GM12878 (cell line): Measurements from ENCODE around the gene MEGF9. TPM values are rescaled to one million over a fixed set of nuclear protein-coding genes. Genes with fewer than 3 reads are reported as not detected.
A peak's percentile ranks its signal among the peaks of the same experiment; 100 is the strongest.

Experiments
- ATF2 ChIP-seq: IDR thresholded peaks from 2 replicates; pipeline ENCODE4 v1.6.1; 2012; ENCODE audit warnings: low read length, inconsistent platforms
- CREM ChIP-seq: IDR thresholded peaks from 2 replicates; pipeline ENCODE4 v1.6.1; 2014; ENCODE audit warnings: antibody characterized with exemption, low read depth
- EGR1 ChIP-seq, 2 experiments: IDR thresholded peaks; 1 replicate in 1 of 2; 2 replicates in 1 of 2; pipeline ENCODE4 v1.6.1; 2011 to 2012; ENCODE audit warnings: low read depth in 2 of 2, low read length in 2 of 2, borderline replicate concordance in 1 of 2, mild to moderate bottlenecking in 1 of 2, moderate library complexity in 1 of 2
- FOS ChIP-seq: IDR thresholded peaks from 3 replicates; pipeline ENCODE4 v1.6.1; 2011; ENCODE audit warnings: borderline replicate concordance; ENCODE audit not compliant: insufficient read length; ENCODE audit errors: extremely low read depth
- JUNB ChIP-seq: IDR thresholded peaks from 2 replicates; pipeline ENCODE4 v1.6.1; 2016; ENCODE audit warnings: antibody characterized with exemption, mild to moderate bottlenecking
- MEF2B ChIP-seq: fragments of 450-650 bp; IDR thresholded peaks from 2 replicates; pipeline ENCODE4 v1.6.1; 2018; ENCODE audit warnings: mild to moderate bottlenecking, moderate library complexity; ENCODE audit not compliant: partially characterized antibody, poor library complexity, severe bottlenecking
- MTA2 ChIP-seq: fragments of 450-650 bp; IDR thresholded peaks from 2 replicates; pipeline ENCODE4 v1.6.1; 2016; ENCODE audit warnings: low read depth, mild to moderate bottlenecking, moderate library complexity
- NBN ChIP-seq: fragments of 450-650 bp; IDR thresholded peaks from 2 replicates; pipeline ENCODE4 v1.6.1; 2016
- NFYA ChIP-seq: IDR thresholded peaks from 2 replicates; pipeline ENCODE4 v1.6.1; 2011; ENCODE audit warnings: low read depth, mild to moderate bottlenecking, low read length, improper control_type of control experiment, borderline replicate concordance
- NFYB ChIP-seq: IDR thresholded peaks from 2 replicates; pipeline ENCODE4 v1.6.1; 2011; ENCODE audit warnings: low read depth, mild to moderate bottlenecking, low read length, improper control_type of control experiment, moderate library complexity; ENCODE audit not compliant: insufficient read depth
- NR2C2 ChIP-seq: IDR thresholded peaks from 2 replicates; pipeline ENCODE4 v1.6.1; 2011; ENCODE audit warnings: borderline replicate concordance, low read depth; ENCODE audit not compliant: control insufficient read depth, insufficient read length
- POLR2AphosphoS5 ChIP-seq: IDR thresholded peaks from 2 replicates; pipeline ENCODE4 v1.6.1; 2011; ENCODE audit warnings: mild to moderate bottlenecking, low read length, inconsistent platforms
- RCOR1 ChIP-seq: conservative IDR thresholded peaks from 2 replicates; pipeline ENCODE4 v1.6.1; 2012; ENCODE audit warnings: low read depth, low read length, improper control_type of control experiment
- RELA ChIP-seq: fragments of 450-650 bp; IDR thresholded peaks from 2 replicates; pipeline ENCODE4 v1.8.0; 2014; ENCODE audit warnings: borderline replicate concordance; ENCODE audit not compliant: partially characterized antibody
- RUNX3 ChIP-seq: IDR thresholded peaks from 2 replicates; pipeline ENCODE4 v1.6.1; 2012; ENCODE audit warnings: low read length, inconsistent platforms
- SMAD5 ChIP-seq: IDR thresholded peaks from 2 replicates; pipeline ENCODE4 v1.6.1; 2016; ENCODE audit warnings: antibody characterized with exemption, low read depth
- STAT3 ChIP-seq: IDR thresholded peaks from 2 replicates; pipeline ENCODE4 v1.6.1; 2011; ENCODE audit warnings: low read depth, low read length, improper control_type of control experiment
- TAF1 ChIP-seq: IDR thresholded peaks from 2 replicates; pipeline ENCODE4 v1.6.1; 2011; ENCODE audit warnings: mild to moderate bottlenecking, low read depth, low read length, borderline replicate concordance
- TCF3 ChIP-seq: IDR thresholded peaks from 2 replicates; pipeline ENCODE4 v1.6.1; 2012; ENCODE audit warnings: low read depth, mild to moderate bottlenecking, low read length, borderline replicate concordance; ENCODE audit not compliant: insufficient read depth
- TCF7 ChIP-seq: IDR thresholded peaks from 2 replicates; pipeline ENCODE4 v1.6.1; 2014; ENCODE audit warnings: antibody characterized with exemption, borderline replicate concordance
- USF2 ChIP-seq: IDR thresholded peaks from 2 replicates; pipeline ENCODE4 v1.6.1; 2011; ENCODE audit warnings: low read depth, low read length, improper control_type of control experiment, borderline replicate concordance
- polyA plus RNA-seq, 11 experiments: library from polyadenylated mRNA; depleted of rRNA in 4 of 11; unstranded in 6 of 11; stranded (reverse) in 5 of 11; fragments of >200 nt; fragmentation: Nextera tagmentation in 4 of 11; fragmentation: Illumina TruSeq in 1 of 11; extraction: Ambion mirVana in 4 of 11; extraction: Trizol in 1 of 11; gene quantifications; 1 replicate in 1 of 11; 2 replicates in 10 of 11; pipeline versions ENCODE4 v1.2.1 to v1.2.3, GENCODE V29; 2011 to 2016; ENCODE audit warnings: inconsistent platforms in 2 of 11, missing spikeins in 2 of 11, low read depth in 1 of 11
- total RNA-seq, 4 experiments: library from RNA; depleted of rRNA in 3 of 4; stranded (reverse); fragments of >200 nt in 3 of 4; fragmentation: Illumina TruSeq in 1 of 4; extraction: Trizol in 1 of 4; gene quantifications; 2 replicates each; pipeline versions ENCODE4 v1.2.1 to v1.2.3, GENCODE V29; 2013 to 2021
- TF ChIP-seq, protein P1 (sequence below): IDR thresholded peaks from 2 replicates; pipeline ENCODE4 v1.6.1; 2012; ENCODE audit warnings: mild to moderate bottlenecking, low read depth, low read length
- TF ChIP-seq, protein P2 (sequence below): fragments of 450-650 bp; IDR thresholded peaks from 2 replicates; pipeline ENCODE4 v1.6.1; 2016; ENCODE audit warnings: mild to moderate bottlenecking

MEGF9 gene
- total and polyA plus RNA-seq, 10 of the 15 experiments (the other 5 are each of a cell fraction or from before 2014, with no cell fraction given), result 0.71 to 5.1 (median 2.6) TPM

DNA sequence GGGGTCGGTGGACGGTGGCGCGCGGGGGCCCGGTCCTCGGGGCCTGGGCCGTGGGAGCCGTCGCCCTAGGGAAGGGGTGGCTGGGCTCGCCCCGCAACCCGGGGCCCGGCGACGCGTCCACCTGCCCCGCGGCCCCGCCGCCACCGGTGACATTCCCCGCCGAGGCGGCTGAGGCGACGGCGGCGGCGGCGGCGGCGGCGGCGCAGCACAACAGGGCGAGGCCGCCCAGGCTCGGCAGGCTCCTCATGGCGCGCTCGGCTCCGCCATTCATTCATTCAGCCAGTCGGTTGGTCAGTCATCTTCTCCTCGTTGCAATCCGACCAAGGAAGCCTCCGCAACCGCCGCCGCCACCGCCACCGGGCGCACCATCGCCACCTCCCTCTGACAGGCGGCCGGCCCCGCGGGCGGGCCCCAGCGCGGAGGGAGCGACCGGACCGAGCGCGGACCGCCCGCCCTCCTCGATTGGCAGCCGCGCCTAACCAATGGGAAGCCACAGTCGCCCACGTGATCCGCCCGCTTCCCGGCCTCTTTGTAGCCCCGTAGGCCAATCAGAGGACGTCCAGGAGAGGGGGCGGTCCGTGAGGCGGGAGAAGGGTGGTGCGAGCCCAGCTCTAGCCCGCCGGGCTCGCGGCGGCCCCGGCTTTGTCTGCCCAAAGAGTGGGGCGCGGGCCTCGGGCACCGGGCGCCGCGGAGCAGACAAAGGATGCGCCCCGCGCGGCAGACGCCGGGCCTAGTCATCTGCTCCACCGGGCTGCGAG lies at the start of gene MEGF9 (continued):
- no peak for TF ChIP-seq RCOR1
- TF ChIP-seq RUNX3, result 0 out of 2 replicates have a peak, but pooled peaks have one; percentile 0
- no peak for TF ChIP-seq SMAD5
- TF ChIP-seq FOS, result peak; percentile 64
- no peak for TF ChIP-seq TCF3
- TF ChIP-seq NFYB, result peak; percentile 97
- no peak for TF ChIP-seq STAT3
- peak; percentile 49; the same call in 1 of the 2 replicates for TF ChIP-seq CREM
- peak in 1 of 2 experiments; percentile 70; a peak in 1 of 3 replicates for TF ChIP-seq EGR1 (IDR thresholded peaks at IDR 0.05; ENCODE audit: borderline replicate concordance in 1 of 2, low read depth in 2 of 2, low read length in 2 of 2)
- no peak for TF ChIP-seq JUNB
- peak; percentile 35 for TF ChIP-seq RELA
- TF ChIP-seq, protein P1, sequence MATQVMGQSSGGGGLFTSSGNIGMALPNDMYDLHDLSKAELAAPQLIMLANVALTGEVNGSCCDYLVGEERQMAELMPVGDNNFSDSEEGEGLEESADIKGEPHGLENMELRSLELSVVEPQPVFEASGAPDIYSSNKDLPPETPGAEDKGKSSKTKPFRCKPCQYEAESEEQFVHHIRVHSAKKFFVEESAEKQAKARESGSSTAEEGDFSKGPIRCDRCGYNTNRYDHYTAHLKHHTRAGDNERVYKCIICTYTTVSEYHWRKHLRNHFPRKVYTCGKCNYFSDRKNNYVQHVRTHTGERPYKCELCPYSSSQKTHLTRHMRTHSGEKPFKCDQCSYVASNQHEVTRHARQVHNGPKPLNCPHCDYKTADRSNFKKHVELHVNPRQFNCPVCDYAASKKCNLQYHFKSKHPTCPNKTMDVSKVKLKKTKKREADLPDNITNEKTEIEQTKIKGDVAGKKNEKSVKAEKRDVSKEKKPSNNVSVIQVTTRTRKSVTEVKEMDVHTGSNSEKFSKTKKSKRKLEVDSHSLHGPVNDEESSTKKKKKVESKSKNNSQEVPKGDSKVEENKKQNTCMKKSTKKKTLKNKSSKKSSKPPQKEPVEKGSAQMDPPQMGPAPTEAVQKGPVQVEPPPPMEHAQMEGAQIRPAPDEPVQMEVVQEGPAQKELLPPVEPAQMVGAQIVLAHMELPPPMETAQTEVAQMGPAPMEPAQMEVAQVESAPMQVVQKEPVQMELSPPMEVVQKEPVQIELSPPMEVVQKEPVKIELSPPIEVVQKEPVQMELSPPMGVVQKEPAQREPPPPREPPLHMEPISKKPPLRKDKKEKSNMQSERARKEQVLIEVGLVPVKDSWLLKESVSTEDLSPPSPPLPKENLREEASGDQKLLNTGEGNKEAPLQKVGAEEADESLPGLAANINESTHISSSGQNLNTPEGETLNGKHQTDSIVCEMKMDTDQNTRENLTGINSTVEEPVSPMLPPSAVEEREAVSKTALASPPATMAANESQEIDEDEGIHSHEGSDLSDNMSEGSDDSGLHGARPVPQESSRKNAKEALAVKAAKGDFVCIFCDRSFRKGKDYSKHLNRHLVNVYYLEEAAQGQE, result no peak
- TF ChIP-seq USF2, result peak; percentile 94
- no peak for TF ChIP-seq ATF2
- TF ChIP-seq MTA2, result no peak
- no peak for TF ChIP-seq NBN
- TF ChIP-seq TAF1, result peak; percentile 42; the same call in 1 of the 2 replicates
- no peak for TF ChIP-seq TCF7
- TF ChIP-seq, protein P2, sequence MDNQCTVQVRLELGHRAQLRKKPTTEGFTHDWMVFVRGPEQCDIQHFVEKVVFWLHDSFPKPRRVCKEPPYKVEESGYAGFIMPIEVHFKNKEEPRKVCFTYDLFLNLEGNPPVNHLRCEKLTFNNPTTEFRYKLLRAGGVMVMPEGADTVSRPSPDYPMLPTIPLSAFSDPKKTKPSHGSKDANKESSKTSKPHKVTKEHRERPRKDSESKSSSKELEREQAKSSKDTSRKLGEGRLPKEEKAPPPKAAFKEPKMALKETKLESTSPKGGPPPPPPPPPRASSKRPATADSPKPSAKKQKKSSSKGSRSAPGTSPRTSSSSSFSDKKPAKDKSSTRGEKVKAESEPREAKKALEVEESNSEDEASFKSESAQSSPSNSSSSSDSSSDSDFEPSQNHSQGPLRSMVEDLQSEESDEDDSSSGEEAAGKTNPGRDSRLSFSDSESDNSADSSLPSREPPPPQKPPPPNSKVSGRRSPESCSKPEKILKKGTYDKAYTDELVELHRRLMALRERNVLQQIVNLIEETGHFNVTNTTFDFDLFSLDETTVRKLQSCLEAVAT, result no peak
- TF ChIP-seq POLR2AphosphoS5, result peak; percentile 33; the same call in 1 of the 2 replicates
- TF ChIP-seq NR2C2, result no peak
- no peak for TF ChIP-seq MEF2B
- peak; percentile 45; the same call in 1 of the 2 replicates for TF ChIP-seq NFYA
